Measurements from ENCODE around the gene TUFT1. TPM values are rescaled to one million over a fixed set of nuclear protein-coding genes. Genes with fewer than 3 reads are reported as not detected.

The TUFT1 gene
- total RNA-seq, 1 experiment from 2014 or later, result 12.3 TPM

- Histone ChIP-seq H3K36me3 (ENCODE audit: control insufficient read depth in 1 of 2, insufficient read depth in 2 of 2, low read length in 2 of 2) (peaks cover 4 to 15% of the 10 kb centered on the region in 2 experiments; a peak in 3 of 4 replicates), H4K20me1 (ENCODE audit: insufficient read depth) (no peaks in the 10 kb centered on the region), H3K27ac (ENCODE audit: low read depth, low read length) (no peak overlapping the region), H3K79me2 (ENCODE audit: insufficient read depth, low read length) (no peaks in the 10 kb centered on the region), H3K4me3 (replicated peaks in 1 of 2; ENCODE audit: low read depth in 1 of 2, low read length in 2 of 2) (no peak overlapping the region), H3K9me2 (ENCODE audit: insufficient read depth) (no peaks in the 10 kb centered on the region), H3K9me3 (ENCODE audit: control insufficient read depth in 1 of 2, insufficient read depth in 1 of 2, low read depth in 1 of 2, low read length in 2 of 2) (no peaks in the 10 kb centered on the region), H3K27me3 (ENCODE audit: insufficient read depth, low read length) (no peaks in the 10 kb centered on the region), H3K4me1 (ENCODE audit: control insufficient read depth in 1 of 2, insufficient read depth in 2 of 2, low read length in 2 of 2) (peaks cover 10 to 23% of the 10 kb centered on the region in 2 experiments), H2AFZ (ENCODE audit: low read depth, low read length, poor library complexity, severe bottlenecking) (no peak overlapping the region), H3K4me2 (ENCODE audit: low read length) (no peak overlapping the region), H3K9ac (ENCODE audit: low read length) (no peak overlapping the region)
- BruUV-seq (replicated peaks), result no TSS peak
- ChIA-PET POLR2A (no interaction called here), RAD21 (ENCODE audit: low non-redundant PET in 1 of 2, low total read pairs in 2 of 2, uncharacterized antibody in 2 of 2, unreplicated experiment in 2 of 2) (no interaction called here), CTCF (interaction anchor here (0.6 to 1.2 kb wide), 4 partner anchors 15 to 466 kb away, joined by 3 to 5 read pairs (median 3); no protein-coding TSS in a partner anchor)
- DNase-seq (ENCODE audit: low read depth, low spot score) (no peak), ATAC-seq (no peak)
- no peak for TF ChIP-seq POLR2AphosphoS5 (IDR thresholded peaks at IDR 0.05; ENCODE audit: low read depth, low read length)
- no peak for TF ChIP-seq FOSL1 (IDR thresholded peaks at IDR 0.05; ENCODE audit: low read depth)
- no peak for TF ChIP-seq EZH2phosphoT487 (IDR thresholded peaks at IDR 0.05; ENCODE audit: borderline replicate concordance)
- no peak for TF ChIP-seq REST (IDR thresholded peaks at IDR 0.05; ENCODE audit: low read depth)
- no peak for TF ChIP-seq SRF (IDR thresholded peaks at IDR 0.05; ENCODE audit: low read depth)
- TF ChIP-seq ZFX (IDR thresholded peaks at IDR 0.05), result no peak
- no peak for TF ChIP-seq ZNF274 (IDR thresholded peaks at IDR 0.05; ENCODE audit: low read depth, low read length)
- no peak for TF ChIP-seq SP1 (IDR thresholded peaks at IDR 0.05; ENCODE audit: low read depth)
- TF ChIP-seq YY1 (IDR thresholded peaks at IDR 0.05; ENCODE audit: extremely low read depth, insufficient replicate concordance, low read depth, low read length), result no peak
- no peak for TF ChIP-seq ZBTB33 (IDR thresholded peaks at IDR 0.05; ENCODE audit: extremely low read depth, insufficient replicate concordance, low read length)
- no peak for TF ChIP-seq CEBPB (IDR thresholded peaks at IDR 0.05; ENCODE audit: low read depth)
- no peak for TF ChIP-seq CTCF (IDR thresholded peaks at IDR 0.05 in 2 of 3, conservative IDR thresholded peaks at IDR 0.05 in 1 of 3; ENCODE audit: borderline replicate concordance in 1 of 3, insufficient read depth in 1 of 3, low read depth in 2 of 3, low read length in 2 of 3)
- no peak for TF ChIP-seq SIN3A (IDR thresholded peaks at IDR 0.05; ENCODE audit: low read depth)
- intact Hi-C loops (cut with micrococcal nuclease), result no loop called here
Observed at GRCh38 chr1:151535326-151536271, 4.5 kb upstream of the TUFT1 start.
